ENCODE measurements around the gene FASLG. TPM values are rescaled to one million over a fixed set of nuclear protein-coding genes. Genes with fewer than 3 reads are reported as not detected.

FASLG gene
- total and polyA plus RNA-seq, 11 donors: 0.91 to 1.9 TPM; not detected in 9

DNA sequence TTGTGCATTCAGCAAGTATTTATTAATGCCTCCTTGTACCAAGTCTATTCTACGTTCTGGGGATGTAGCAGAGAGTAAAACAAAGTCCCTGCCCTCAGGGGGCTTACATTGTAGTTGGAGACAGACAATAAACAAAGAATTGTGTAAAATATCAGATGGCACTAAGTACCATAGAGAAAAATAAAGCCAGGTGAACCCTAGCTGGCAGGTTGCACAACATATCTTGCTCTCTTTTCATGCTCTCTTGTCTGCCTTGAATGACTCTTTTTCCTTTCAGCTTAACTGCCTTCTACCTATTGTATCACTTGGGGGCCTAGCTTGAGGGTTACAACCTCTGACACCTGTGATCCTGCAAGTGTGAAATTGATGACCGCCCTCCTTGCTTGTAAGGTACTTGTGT, 20.7 kb upstream of the FASLG start:
- H3K4me3 ChIP-seq: no peak overlapping the region
- H3K27ac ChIP-seq: peak overlapping the region in 1 of 12 donors; percentile 67
- TF ChIP-seq POLR2A (IDR thresholded peaks at IDR 0.05) (no peak), CTCF (IDR thresholded peaks at IDR 0.05) (no peak)
- intact Hi-C loops (cut with DNase I): no loop called here
- no peaks in the 10 kb centered on the region for H3K27me3 ChIP-seq
- no peak for ATAC-seq
- H3K9me3 ChIP-seq: peaks cover 0 to 2% (median 0%) of the 10 kb centered on the region in 12 donors
- WGBS, 4 donors: 88 to 93% (median 90%) methylated on average over 2 of the region's 2 CpGs
- no peaks in the 10 kb centered on the region for H3K36me3 ChIP-seq
- no peak for DNase-seq
- H3K4me1 ChIP-seq: peaks cover 0 to 17% (median 0%) of the 10 kb centered on the region in 12 donors

GRCh38 chr1:172638885-172639831, 19.7 kb upstream of the FASLG start:
- intact Hi-C loops (cut with DNase I): no loop called here

DNA sequence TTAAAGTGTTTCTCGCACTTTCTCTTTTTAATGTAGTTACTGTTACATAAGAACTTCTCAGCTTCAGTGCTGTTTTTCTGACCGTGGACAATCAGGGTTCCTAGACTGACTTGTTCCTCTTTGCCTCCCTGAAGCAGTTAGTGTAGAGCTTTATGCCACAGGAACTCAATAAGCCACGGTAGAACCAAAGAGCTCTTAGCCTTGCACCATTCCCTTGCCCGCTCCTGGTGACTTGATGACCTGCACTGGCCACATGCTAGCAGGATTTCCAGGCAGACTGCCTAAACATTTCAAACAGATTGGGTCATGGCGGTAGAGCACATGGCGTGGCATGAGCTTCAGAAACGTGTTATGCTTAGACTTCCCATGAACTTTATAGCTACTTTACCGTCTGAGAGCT, 18.8 kb upstream of the FASLG start:
- 81 to 86% (median 85%) methylated on average over 8 of the region's 8 CpGs for WGBS, 4 donors
- H3K9me3 ChIP-seq: peaks cover 0 to 2% (median 0%) of the 10 kb centered on the region in 12 donors
- TF ChIP-seq POLR2A (IDR thresholded peaks at IDR 0.05) (no peak), CTCF (IDR thresholded peaks at IDR 0.05) (no peak)
- peak overlapping the region in 1 of 12 donors; percentile 54 for H3K27ac ChIP-seq
- no peaks in the 10 kb centered on the region for H3K36me3 ChIP-seq
- DNase-seq (no peak), ATAC-seq (peak in 1 of 4 donors; percentile 28)
- intact Hi-C loops (cut with DNase I): no loop called here
- no peaks in the 10 kb centered on the region for H3K27me3 ChIP-seq
- H3K4me1 ChIP-seq: peaks cover 0 to 21% (median 0%) of the 10 kb centered on the region in 12 donors
- no peak overlapping the region for H3K4me3 ChIP-seq

More at GRCh38 chr1:172638885-172639831, 19.7 kb upstream of the FASLG start:
- peaks cover 0 to 2% (median 0%) of the 10 kb centered on the region in 12 donors for H3K9me3 ChIP-seq
- 65 to 76% (median 73%) methylated on average over 7 to 9 of the region's 9 CpGs for WGBS, 4 donors
- no peaks in the 10 kb centered on the region for H3K27me3 ChIP-seq
- H3K36me3 ChIP-seq: no peaks in the 10 kb centered on the region
- peak; percentile 47 to 64 (median 58) for ATAC-seq
- peaks cover 0 to 21% (median 0%) of the 10 kb centered on the region in 12 donors for H3K4me1 ChIP-seq
- H3K27ac ChIP-seq: peak overlapping the region in 1 of 12 donors; percentile 67
- no peak for TF ChIP-seq POLR2A (IDR thresholded peaks at IDR 0.05)
- TF ChIP-seq CTCF (IDR thresholded peaks at IDR 0.05): no peak
- peak in 1 of 5 donors; percentile 45 for DNase-seq
- no peak overlapping the region for H3K4me3 ChIP-seq

GRCh38 chr1:172641492-172641891, 17.4 kb upstream of the FASLG start:
- TF ChIP-seq POLR2A (IDR thresholded peaks at IDR 0.05): no peak
- intact Hi-C loops (cut with DNase I): no loop called here
- WGBS, 4 donors: 73 to 86% (median 79%) methylated on average over 5 of the region's 5 CpGs
- peaks cover 0 to 2% (median 0%) of the 10 kb centered on the region in 12 donors for H3K9me3 ChIP-seq
- H3K27ac ChIP-seq: no peak overlapping the region
- no peak overlapping the region for H3K4me3 ChIP-seq
- no peaks in the 10 kb centered on the region for H3K27me3 ChIP-seq
- ATAC-seq: no peak
- no peak for DNase-seq
- no peaks in the 10 kb centered on the region for H3K36me3 ChIP-seq
- H3K4me1 ChIP-seq: peaks cover 0 to 21% (median 0%) of the 10 kb centered on the region in 12 donors
